ENCODE results near the gene TACSTD2.

DNA sequence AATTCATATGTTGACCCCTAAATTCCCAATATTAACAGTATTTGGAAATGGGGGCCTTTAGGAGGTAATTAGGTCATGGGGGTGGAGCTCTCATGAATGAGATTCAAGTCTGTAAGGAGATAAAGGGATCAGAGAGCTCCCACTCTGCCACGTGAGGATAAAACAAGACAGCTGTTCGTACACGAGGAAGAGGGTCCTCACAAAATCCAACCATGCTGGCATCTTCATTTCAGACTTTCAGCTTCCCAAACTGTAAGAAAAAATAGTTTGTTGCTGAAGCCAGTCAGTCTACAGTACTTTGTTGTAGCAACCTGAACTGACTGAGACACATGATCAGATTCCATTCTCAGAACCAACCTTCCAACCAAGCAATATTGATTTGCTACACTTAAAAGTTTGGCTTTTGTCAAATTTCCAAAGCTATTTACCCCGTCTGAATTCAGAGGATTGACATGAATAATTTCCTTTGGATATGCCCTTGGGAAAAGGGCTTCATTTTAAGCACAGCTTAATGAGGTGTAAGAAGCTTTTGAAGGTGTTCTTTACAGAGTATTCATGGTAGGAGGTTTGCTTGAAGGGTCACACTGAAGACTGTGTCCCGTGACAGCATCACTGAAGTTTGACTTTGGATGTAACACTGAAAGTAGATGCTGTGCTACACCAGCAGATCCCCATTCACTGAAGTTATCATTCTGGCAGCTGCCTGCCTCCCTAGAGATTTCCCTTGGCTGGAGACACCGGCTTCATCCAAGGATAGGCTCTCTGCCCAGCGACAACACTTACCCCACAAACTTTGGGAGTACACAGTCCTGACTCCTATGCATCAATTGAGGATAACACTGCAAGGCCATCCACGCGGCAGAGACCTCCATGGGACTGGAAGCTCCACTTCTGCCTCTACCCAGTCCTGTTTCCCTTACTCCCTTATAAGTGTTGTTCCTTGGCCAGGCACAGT, 25.6 kb downstream of the TACSTD2 start:
- TF ChIP-seq EZH2 (IDR thresholded peaks at IDR 0.05; ENCODE audit: borderline replicate concordance, insufficient read depth, low read depth, low read length, poor library complexity, severe bottlenecking): no peak
- TF ChIP-seq, protein P1, sequence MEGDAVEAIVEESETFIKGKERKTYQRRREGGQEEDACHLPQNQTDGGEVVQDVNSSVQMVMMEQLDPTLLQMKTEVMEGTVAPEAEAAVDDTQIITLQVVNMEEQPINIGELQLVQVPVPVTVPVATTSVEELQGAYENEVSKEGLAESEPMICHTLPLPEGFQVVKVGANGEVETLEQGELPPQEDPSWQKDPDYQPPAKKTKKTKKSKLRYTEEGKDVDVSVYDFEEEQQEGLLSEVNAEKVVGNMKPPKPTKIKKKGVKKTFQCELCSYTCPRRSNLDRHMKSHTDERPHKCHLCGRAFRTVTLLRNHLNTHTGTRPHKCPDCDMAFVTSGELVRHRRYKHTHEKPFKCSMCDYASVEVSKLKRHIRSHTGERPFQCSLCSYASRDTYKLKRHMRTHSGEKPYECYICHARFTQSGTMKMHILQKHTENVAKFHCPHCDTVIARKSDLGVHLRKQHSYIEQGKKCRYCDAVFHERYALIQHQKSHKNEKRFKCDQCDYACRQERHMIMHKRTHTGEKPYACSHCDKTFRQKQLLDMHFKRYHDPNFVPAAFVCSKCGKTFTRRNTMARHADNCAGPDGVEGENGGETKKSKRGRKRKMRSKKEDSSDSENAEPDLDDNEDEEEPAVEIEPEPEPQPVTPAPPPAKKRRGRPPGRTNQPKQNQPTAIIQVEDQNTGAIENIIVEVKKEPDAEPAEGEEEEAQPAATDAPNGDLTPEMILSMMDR (IDR thresholded peaks at IDR 0.05): no peak
